Measurements from ENCODE around the gene IPCEF1. TPM values are rescaled to one million over a fixed set of nuclear protein-coding genes. Genes with fewer than 3 reads are reported as not detected.

The IPCEF1 gene
- total and polyA plus RNA-seq, 2 of the 4 experiments (the other 2 are of a cell fraction) = under 0.01 to 0.03 TPM

GRCh38 chr6:154230910-154231595 is 125.5 kb downstream of the IPCEF1 start (continued):
- no peak for TF ChIP-seq RFX5 (IDR thresholded peaks at IDR 0.05; ENCODE audit: low read depth, low read length)
- no peak for TF ChIP-seq RAD21 (IDR thresholded peaks at IDR 0.05; ENCODE audit: low read length)

- ChIA-PET POLR2A (ENCODE audit: unreplicated experiment) (no interaction called here), CTCF (no interaction called here)
- Histone ChIP-seq H2BK120ac (ENCODE audit: low read depth, low read length) (no peak overlapping the region), H3K9ac (ENCODE audit: low read depth, low read length) (no peak overlapping the region), H2BK20ac (ENCODE audit: low read depth, low read length) (no peak overlapping the region), H3K23ac (ENCODE audit: low read depth, low read length) (no peak overlapping the region), H3K9me1 (ENCODE audit: insufficient read depth, low read length) (no peaks in the 10 kb centered on the region), H2BK15ac (ENCODE audit: low read depth, low read length) (no peak overlapping the region), H3K4me3 (ENCODE audit: insufficient read depth, low read depth, low read length) (no peak overlapping the region), H3K4ac (ENCODE audit: low read depth, low read length) (no peak overlapping the region), H3K36me3 (ENCODE audit: control insufficient read depth, insufficient read depth, low read length) (no peaks in the 10 kb centered on the region), H3K56ac (ENCODE audit: extremely low read depth, insufficient read depth, low read length) (no peak overlapping the region), H3K9me3 (ENCODE audit: control insufficient read depth, insufficient read depth, low read length) (no peaks in the 10 kb centered on the region), H4K91ac (ENCODE audit: insufficient read depth, low read depth, low read length) (no peak overlapping the region), H2BK5ac (ENCODE audit: low read depth, low read length, poor library complexity, severe bottlenecking) (no peak overlapping the region), H3K27ac (ENCODE audit: insufficient read depth, low read length) (no peak overlapping the region), H2AFZ (replicated peaks; ENCODE audit: low read length, poor library complexity) (no peak overlapping the region), H3K4me1 (ENCODE audit: control insufficient read depth, insufficient read depth, low read length) (no peaks in the 10 kb centered on the region), H3K79me1 (ENCODE audit: low read depth in 1 of 2, low read length in 2 of 2) (no peaks in the 10 kb centered on the region), H4K8ac (ENCODE audit: low read depth in 2 of 2, low read length in 2 of 2) (no peak overlapping the region), H2AK9ac (replicated peaks; ENCODE audit: low read depth, low read length, poor library complexity) (no peak overlapping the region), H4K20me1 (ENCODE audit: insufficient read depth, low read length) (no peaks in the 10 kb centered on the region), H2AK5ac (ENCODE audit: low read depth, low read length) (no peak overlapping the region), H3K4me2 (ENCODE audit: low read depth, low read length) (no peak overlapping the region), H3K14ac (replicated peaks; ENCODE audit: low read depth, low read length) (no peak overlapping the region), H4K5ac (ENCODE audit: low read depth, low read length) (no peak overlapping the region), H3K18ac (ENCODE audit: low read depth, low read length) (no peak overlapping the region), H3K27me3 (ENCODE audit: control insufficient read depth, insufficient read depth, low read length) (no peaks in the 10 kb centered on the region)
- in situ Hi-C loops (cut with MboI; ENCODE audit: low sequenced_read_pairs) (no loop called here), intact Hi-C loops (cut with micrococcal nuclease) (no loop called here), dilution Hi-C loops (cut with HindIII; ENCODE audit: low sequenced_read_pairs, unreplicated experiment) (no loop called here)
- no TSS peak for BruUV-seq (replicated peaks)
- whole genome bisulfite sequencing, 2 experiments (ENCODE audit: extremely low coverage in 2 of 2, insufficient read length in 1 of 2) = no CpG with 5 or more reads among the region's 3 CpGs
- ATAC-seq (ENCODE audit: low read depth) (no peak), DNase-seq (no peak)
- TF ChIP-seq BHLHE40 (IDR thresholded peaks at IDR 0.05; ENCODE audit: low read depth, low read length) = no peak
- TF ChIP-seq ELK1 (IDR thresholded peaks at IDR 0.05; ENCODE audit: borderline replicate concordance, low read depth, low read length) = no peak
- no peak for TF ChIP-seq MXI1 (IDR thresholded peaks at IDR 0.05; ENCODE audit: borderline replicate concordance, low read depth, low read length)
- TF ChIP-seq CHD1 (IDR thresholded peaks at IDR 0.05; ENCODE audit: low read depth, low read length) = no peak
- no peak for TF ChIP-seq FOS (IDR thresholded peaks at IDR 0.05; ENCODE audit: low read depth, low read length)
- TF ChIP-seq MAZ (IDR thresholded peaks at IDR 0.05; ENCODE audit: borderline replicate concordance, low read depth, low read length) = no peak
- no peak for TF ChIP-seq RAD21 (IDR thresholded peaks at IDR 0.05; ENCODE audit: low read length)
- TF ChIP-seq MAFK (IDR thresholded peaks at IDR 0.05; ENCODE audit: low read depth, low read length) = no peak
- TF ChIP-seq CTCF (conservative IDR thresholded peaks at IDR 0.05; ENCODE audit: low read depth, low read length) = no peak
- TF ChIP-seq RFX5 (IDR thresholded peaks at IDR 0.05; ENCODE audit: low read depth, low read length) = no peak
- no peak for TF ChIP-seq SMC3 (IDR thresholded peaks at IDR 0.05; ENCODE audit: low read depth, low read length)
- TF ChIP-seq RCOR1 (IDR thresholded peaks at IDR 0.05; ENCODE audit: insufficient replicate concordance, low read length) = no peak
- TF ChIP-seq NFE2L2 (IDR thresholded peaks at IDR 0.05; ENCODE audit: low read depth, low read length) = no peak
- no peak for TF ChIP-seq POLR2A (IDR thresholded peaks at IDR 0.05; ENCODE audit: low read depth, low read length)
- TF ChIP-seq CEBPB (IDR thresholded peaks at IDR 0.05; ENCODE audit: low read depth, low read length) = no peak
Observed at GRCh38 chr6:154230393-154230792, 126.2 kb downstream of the IPCEF1 start.
